ENCODE measurements around the gene AKT1S1.

The AKT1S1 gene

GRCh38 chr19:49884760-49885159 is 7.6 kb upstream of the AKT1S1 start:
- in situ Hi-C loops (cut with MboI; ENCODE audit: low sequenced_read_pairs): no loop called here

GRCh38 chr19:49884109-49884508 is 7.0 kb upstream of the AKT1S1 start:
- in situ Hi-C loops (cut with MboI; ENCODE audit: low sequenced_read_pairs): no loop called here

GRCh38 chr19:49883094-49883493 is 5.9 kb upstream of the AKT1S1 start:
- in situ Hi-C loops (cut with MboI; ENCODE audit: low sequenced_read_pairs): no loop called here

DNA sequence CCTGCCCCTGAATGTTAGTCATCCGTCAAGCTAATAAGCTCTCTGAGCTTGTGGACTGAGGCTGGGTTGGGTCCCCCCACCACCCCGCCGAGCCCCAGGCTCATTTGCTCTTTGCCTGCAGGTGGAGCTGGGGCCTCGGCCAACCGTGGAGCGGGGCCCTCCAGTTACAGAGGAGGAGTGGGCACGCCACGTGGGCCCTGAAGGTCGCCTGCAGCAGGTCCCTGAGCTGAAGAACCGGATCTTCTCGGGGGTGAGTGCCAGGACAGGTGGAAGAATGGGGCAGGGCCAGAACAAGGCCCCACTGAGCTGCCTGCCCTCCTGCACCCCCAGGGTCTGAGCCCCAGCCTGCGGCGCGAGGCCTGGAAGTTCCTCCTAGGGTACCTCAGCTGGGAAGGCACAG is 5.5 kb upstream of the AKT1S1 start:
- in situ Hi-C loops (cut with MboI; ENCODE audit: low sequenced_read_pairs): no loop called here

GRCh38 chr19:49881672-49882394 is 4.7 kb upstream of the AKT1S1 start:
- in situ Hi-C loops (cut with MboI; ENCODE audit: low sequenced_read_pairs): no loop called here

- in situ Hi-C loops (cut with MboI; ENCODE audit: low sequenced_read_pairs): no loop called here
Observed at GRCh38 chr19:49881186-49881585, 4.0 kb upstream of the AKT1S1 start.

GRCh38 chr19:49880162-49880869 is 3.2 kb upstream of the AKT1S1 start:
- in situ Hi-C loops (cut with MboI; ENCODE audit: low sequenced_read_pairs): no loop called here

DNA sequence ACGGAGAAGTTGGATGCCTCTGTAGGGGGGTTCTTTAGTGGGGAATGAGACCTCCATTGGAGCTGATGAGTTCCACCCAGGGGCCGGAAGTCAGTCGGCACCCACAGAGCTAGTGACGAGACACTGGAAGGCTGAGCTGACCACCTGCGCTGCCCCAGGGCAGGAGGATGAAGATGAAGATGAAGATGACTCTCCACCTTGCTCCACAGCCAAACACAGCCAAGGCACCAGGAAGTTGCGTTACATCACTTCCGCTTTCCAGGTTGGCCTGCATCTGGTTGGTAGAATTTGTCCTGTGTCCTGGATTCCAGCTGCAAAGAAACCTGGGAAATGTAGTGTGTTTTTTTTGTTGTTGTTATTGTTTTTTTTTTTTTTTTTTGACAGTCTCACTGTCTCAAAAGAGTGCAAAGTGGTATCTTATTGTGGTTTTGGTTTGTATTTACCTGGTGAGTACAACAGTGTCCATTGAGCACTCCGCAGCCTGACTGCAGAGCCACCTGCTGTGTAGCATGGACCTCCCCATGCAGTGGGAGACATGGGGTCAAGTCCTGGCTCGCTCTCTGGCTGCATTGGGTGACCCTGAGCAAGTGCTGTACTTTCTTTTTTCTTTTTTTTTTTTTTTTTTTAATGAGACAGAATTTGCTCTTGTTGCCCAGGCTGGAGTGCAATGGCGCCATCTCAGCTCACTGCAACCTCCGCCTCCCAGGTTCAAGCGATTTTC is 2.2 kb upstream of the AKT1S1 start:
- in situ Hi-C loops (cut with MboI; ENCODE audit: low sequenced_read_pairs): no loop called here

DNA sequence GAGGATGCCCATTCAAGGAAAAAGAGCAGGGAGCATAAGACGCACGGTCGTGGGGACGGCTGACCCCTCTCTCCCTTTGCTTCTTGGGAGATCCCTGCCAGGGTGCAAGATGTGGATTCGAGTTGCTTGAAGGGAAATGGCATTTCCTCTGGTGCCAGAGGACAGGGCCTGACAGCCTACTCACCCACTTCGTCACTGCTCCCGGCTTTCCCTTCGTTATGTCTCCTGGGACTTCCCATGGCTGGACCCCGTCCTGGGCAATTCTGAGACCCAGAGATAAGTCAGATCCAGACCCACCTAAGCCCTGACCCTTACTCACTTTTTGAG is 1.6 kb upstream of the AKT1S1 start:
- in situ Hi-C loops (cut with MboI; ENCODE audit: low sequenced_read_pairs): no loop called here

DNA sequence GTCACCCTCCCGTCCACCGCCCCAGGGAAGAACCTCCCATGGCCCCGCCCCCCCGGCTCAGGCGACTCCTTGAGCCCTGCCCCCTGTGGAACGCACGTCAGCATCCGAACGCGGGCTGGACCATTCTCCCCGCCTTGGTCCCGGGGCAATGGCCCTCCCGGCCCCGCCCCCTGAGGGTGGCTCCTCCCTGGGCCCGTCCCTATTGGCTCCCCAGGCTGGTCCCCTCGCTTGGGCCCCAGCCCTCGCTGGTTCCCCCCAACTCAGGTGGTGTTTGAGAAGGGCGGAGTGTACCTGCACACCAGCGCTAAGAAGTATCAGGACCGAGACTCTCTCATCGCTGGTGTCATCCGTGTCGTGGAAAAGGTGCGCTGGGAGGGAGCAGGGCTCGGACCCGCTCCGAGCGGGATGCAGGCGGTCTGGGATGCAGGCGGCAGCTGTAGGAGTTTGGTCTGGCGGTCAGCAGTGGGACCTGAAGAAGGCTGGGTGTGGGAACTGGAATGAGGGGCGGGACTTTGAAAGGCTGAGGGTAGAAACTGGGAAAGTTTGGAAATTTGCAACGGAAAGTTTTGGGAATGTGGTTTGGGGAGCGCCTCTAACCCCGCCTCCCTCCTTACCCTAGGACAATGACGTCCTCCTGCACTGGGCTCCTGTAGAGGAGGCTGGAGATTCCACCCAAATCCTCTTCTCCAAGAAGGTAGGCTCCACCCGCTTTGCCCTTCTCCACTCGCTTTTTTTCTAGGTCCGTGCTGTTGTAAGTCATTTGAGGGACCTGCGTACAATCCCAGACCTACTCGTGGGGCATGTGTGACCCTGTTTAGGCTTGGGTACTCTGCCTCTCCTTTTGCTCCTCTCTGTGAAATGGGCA is 956 bp upstream of the AKT1S1 start:
- in situ Hi-C loops (cut with MboI; ENCODE audit: low sequenced_read_pairs): no loop called here

DNA sequence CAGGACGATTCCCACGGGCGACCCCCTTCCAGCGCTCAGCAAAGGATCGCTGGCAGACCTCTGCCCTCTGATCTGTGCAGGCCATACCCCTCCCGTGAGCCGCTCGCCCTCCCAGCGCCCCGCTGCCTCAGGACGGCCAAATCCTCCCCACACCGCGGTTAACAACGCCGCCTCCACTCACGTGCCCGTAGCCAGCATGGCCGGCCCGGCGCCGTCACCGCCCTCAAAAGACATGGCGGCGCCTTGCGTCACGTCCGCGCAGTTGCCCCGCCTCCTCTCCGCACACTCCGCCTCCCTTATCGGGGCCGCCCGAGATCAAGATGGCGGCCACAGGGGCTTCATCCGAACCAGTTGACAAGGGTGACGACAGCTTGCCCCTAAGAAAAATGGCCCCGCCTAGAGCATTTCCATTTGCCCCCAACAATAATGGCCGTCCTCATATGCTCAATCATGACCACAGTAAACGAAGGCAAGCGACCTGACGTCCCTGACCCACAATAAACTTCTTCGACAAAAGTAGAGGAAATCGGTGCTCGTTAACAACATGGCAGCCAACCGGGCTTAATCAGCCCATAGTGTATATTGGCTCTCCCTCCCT is 634 bp downstream of the AKT1S1 start:
- in situ Hi-C loops (cut with MboI; ENCODE audit: low sequenced_read_pairs): no loop called here

- in situ Hi-C loops (cut with MboI; ENCODE audit: low sequenced_read_pairs): no loop called here
Observed at GRCh38 chr19:49875857-49876421, 1.2 kb downstream of the AKT1S1 start.

GRCh38 chr19:49875177-49875576 is 2.0 kb downstream of the AKT1S1 start:
- in situ Hi-C loops (cut with MboI; ENCODE audit: low sequenced_read_pairs): no loop called here

- in situ Hi-C loops (cut with MboI; ENCODE audit: low sequenced_read_pairs): no loop called here
Observed at GRCh38 chr19:49874503-49875157, 2.5 kb downstream of the AKT1S1 start.

DNA sequence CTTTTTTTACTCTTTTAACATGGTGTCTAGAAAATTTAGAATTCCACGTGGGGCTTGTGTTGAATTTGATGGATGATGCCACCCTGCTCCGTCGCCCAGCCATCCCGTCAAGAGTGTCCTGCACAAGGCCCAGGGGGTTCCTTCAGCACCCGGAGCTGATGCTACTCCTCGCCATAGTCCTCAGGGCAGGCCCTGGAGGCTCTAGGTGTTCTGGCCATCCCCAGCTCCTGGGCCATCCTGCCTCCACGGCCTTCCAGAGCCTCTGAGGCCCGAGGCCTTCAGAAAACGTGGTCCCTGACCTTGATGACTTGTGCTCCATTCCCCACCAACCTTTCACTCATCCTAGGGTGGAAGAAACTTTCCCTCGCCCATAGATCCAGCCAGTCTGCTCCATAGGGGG is 3.3 kb downstream of the AKT1S1 start:
- in situ Hi-C loops (cut with MboI; ENCODE audit: low sequenced_read_pairs): no loop called here

- in situ Hi-C loops (cut with MboI; ENCODE audit: low sequenced_read_pairs): no loop called here
Observed at GRCh38 chr19:49873129-49873521, 4.0 kb downstream of the AKT1S1 start.

DNA sequence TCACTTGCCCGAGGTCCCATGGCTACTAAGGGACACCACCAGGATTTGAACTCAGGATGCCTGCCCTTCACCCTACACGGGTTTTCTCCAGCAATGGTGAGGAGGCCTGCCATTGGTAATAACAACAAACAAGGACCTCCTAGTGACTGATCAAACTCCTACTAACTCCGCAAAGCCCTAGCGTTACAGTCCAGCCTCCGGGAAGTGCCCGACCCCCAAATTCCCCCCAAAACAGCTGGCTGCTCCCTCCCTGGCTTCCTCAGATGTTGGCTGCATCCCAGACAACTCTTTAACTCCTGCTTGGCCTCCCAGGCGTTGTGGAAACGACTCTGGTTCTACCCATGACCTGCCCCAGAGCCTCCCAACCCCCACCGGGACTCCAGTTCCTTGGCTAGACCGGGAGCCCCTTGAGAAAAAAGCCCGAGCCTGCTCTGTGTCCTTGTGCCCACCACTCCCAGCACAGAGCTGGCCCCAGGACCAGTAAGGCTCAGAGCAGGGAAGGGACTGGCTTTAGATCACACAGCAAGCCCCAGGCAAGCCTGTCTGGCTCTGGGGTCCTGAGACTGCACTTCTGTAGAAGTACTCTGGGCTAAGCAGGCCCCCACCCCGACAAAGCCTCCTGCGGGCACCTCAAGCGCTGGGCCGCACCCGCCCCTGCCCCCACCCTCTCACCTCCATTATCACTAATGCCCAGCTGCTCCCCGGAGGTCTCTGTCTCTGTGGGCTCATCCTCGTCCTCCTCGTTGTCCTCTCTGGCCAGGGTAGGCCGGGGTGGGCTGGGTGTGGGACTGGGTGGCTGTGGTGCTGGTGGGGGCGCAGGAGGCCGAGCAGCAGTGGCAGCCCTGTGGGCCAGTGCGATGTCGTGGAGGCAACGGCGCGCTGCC is 4.7 kb downstream of the AKT1S1 start:
- in situ Hi-C loops (cut with MboI; ENCODE audit: low sequenced_read_pairs): no loop called here

DNA sequence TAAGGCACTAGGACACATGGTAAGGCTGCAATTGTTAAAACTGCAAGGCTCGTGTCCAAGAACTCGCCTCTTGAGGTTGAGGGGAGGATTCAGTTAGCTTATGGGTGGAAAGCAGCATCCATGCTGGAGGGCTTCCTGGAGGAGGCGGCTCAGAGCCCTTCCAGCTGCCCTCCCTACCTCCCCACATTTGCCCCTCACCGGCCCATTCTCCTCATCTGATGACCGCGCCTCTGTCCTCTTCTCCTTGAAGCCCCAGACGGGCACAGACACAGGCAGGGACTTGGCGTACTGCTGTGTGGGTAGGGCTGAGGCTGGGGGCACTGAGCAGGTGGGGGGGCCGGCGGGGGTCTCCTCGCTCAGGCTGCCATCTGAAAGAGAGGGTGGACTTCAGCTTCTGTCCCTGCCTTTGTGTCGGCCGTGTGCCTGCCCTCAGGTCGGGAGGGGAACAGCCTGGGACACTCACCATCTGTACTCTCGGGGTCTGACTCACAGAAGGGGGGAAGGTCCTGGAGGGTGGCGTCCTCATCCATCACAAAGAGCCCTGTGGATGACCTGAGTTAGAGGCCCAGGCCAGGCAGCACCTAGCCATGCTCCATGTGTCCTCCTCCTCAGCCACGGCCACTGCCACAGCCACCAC is 5.7 kb downstream of the AKT1S1 start:
- in situ Hi-C loops (cut with MboI; ENCODE audit: low sequenced_read_pairs): no loop called here

Data from HL-60/S4 (cell line).